Embryonic facial prominence (tissue), 1 donor: ENCODE results near the gene CBLN2.

Experiments
- DNase-seq: peaks from one replicate; pipeline ENCODE4 v3.0.0-alpha.2; 2016; ENCODE audit errors: extremely low spot score

Gene CBLN2

DNA sequence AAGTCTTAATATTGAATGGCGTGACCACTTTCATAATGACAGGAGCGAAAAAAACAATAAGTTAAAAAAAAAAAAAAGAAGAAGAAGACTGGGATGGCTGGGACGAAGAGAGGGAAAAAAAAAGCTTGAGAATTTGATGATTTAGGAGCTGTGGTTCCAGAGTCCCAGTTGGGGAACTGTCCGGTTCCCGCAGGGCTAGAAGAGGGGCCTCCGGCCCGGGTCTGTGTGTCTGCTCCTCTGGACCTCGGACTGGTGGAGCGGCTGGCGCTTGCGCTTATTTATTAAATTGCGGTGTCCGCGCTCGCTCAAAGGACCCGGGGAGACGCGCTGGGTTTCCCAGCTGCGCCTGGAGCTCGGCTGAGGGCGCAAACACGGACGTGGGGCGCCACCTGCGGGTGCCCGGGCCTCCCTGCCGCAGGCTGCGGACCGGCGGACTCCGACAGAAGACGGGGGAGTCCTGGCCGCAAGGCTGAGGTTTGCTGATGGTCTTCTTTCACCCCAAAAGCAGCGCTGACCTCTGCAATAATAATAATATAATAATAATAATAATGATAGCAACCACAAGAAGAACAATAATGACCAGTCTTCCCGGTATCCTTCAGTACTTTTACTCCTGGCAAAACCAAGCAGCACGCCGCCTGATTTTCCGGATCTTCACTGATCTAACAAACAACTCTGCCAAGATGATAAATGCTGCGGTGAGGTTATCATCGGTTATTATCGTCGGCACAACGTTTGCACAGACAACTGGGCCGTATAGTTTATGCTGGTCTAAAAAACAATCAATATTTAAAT, at the start of gene CBLN2:
Gene CBLN2, minus strand, starts transcription at position 251 of the 795 bp plus-strand sequence. CDS start 2,182 bp downstream, outside the sequence.
- no peak for DNase-seq

DNA sequence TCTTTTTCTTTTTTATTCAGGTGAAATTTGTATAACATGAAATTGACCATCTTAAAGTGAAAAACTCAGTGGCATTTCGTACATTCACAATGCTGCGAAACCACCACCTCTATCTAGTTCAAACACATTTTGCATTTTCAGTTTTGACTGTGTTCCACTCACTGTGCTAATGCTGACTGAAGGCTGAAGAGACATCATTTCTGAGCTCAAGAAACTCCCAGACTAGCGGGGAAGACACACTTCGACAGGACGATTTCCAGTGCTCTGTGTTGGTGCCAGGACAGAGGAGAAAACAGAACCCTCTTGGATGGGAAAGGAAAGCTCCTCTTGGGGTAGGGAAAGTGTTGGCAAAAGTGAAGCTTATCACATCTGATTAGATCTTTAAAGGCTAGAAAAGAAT, 44.2 kb upstream of the CBLN2 start:
- no peak for DNase-seq

DNA sequence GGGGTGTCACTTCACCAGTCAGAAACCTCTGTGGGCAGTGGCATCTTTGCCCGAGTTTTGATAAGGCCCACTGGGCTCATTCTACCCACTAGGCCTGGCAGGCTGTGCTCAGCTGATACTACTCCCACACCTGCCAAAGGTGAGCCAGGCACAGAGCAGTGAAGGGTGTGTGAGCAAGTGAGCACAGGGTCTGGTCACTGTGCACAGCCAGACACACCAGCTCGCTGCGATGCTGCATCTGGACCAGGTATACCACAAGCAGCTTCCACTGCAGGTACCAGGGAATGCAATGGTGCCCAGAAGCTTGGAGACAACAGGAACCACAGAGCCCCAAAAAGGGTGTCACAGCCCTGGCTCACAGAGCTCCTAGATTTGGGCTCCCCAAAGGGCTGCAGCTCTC, 40.6 kb upstream of the CBLN2 start:
- DNase-seq: no peak

DNA sequence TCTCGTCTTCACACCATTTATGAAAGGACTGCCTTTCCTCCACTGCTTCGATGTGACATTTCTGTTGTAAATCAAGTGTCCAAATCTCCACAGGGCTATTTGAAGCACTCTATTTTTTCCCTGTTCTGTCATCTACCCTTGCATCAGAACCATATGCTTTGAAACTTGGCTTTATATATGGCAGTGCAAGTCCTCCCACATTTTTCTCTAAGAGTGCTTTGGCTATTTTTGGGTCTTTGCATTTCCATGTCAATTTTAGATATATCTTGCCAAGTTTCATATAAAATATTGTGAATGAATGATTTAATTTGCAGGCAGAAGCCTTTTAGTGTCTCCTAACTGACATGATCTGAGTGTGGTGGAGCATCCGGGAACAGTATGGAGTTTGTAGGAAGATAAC, 37.8 kb upstream of the CBLN2 start:
- DNase-seq: no peak

DNA sequence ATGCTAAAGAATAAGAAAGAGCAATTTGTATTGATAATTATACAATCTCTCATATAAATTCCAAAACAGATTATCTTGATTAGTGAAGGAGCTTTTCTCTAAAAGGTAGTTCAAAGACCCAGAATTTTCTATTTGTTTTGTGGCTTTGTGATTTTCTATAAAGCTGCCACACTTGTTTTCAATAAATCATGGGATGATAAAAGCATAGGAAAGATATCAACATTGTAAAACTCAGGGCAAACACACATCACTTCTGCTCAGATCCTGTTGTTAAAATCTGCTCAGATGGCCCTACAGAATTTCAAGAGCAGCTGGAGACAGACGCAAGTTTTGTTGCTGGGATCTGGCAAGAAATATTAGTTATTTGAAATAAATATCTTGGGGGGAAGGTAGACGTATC, 28.8 kb upstream of the CBLN2 start:
- DNase-seq: no peak

DNA sequence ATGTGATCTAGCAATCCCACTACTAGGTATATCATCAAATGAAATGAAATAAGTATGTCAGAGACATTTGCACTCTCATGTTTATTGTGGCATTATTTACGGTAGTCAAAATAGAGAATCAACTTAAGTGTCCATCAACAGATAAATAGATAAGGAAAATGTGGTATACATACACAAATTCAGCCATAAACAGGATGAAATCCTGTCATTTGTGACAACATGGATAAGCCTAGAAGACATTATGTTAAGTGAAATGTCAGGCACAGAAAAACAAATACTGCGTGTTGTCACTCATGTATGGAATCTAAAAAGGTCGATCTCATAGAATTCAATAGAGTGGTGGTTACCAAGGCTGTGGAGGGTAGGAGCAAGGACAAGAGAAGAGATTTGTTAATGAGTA, 22.1 kb upstream of the CBLN2 start:
- DNase-seq: no peak

DNA sequence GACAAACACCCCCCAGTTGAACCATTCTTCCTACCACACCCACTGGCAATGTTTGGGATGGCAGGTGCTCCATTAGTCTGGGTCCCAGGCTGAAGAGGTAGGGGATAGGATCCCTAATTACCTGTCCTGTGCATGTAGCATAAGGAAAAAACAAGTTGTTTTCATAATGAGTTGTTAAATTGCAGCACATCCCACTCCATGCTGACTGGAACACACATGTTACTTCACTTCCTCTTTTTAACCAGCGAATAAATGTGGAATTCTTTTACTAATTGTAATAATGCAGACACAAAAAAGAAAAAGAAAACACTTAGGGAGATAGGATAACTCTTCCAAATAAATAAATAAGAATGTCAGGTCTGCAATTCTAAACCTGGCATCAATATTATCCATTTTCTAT, 11.8 kb upstream of the CBLN2 start:
- DNase-seq: no peak

DNA sequence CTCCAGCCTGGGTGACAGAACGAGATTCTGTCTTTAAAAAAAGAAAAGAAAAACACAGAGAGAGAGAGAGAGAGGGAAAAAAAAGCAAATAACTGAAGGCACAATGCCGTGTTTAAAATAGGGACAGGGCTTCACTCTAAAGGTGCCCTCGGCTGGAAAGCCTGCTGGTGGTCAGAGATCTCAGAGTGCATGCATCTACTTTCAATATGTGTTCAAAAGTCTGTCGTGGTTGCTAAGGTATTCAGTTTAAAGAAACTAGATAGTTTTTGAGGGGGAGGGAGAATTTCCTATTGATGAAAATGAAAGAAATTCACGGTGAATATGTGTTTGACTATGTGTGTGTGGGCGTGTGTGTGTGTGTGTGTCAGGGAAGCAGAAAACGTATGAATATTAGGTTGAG, 11.0 kb upstream of the CBLN2 start:
- no peak for DNase-seq

DNA sequence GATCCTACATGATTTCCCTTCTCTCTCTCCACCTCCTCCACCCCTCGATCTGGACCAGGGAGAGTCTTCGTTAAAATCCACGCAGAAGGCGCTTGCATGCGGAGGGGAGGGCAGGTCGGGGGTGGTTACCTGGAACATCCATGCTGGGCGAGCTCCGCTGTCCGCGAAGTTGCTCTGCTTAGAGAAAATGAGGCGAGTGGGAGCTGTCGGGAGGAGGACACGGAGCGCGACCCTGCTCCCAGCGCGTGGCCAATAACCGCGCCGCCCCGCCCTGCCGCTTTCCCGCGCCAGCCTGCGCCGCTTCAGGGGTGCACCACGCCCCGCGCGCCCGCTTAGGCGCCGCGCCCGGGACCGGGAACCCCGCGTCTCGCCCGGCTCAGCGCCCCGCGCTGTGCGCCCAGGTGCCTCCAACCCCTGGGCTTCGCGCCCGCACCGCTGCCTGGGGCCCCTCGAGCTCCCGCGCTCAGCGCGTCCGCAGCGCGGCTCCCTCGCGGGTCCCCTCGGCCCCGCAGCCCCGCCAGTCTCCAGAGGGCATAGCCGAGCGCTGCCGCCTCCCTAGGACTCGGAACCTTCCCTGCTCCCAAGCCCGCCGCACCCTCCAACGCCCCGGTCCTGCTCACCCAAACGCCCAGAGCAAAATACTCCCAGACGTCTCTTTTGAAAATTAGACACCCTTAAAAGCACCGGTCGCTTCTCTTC, 636 bp downstream of the CBLN2 start:
- DNase-seq: no peak

DNA sequence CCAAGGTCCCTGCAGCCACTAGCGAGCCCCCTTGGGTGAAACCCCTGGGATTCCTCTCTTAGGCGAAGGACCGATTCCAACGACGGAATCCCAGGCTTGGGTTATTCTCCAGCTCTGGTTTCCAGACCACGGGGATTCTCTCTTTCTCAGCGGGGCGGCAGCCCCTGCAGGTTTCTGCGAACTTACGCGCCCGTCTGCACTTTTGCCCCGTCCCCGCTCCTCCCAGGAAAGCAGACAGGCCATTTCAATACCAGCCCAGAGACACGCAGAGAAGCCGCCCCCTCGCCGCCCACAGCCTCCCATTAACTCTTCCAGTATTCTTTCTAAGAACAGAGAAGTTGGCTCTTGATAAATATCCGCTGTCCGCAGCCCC, 1.2 kb downstream of the CBLN2 start:
- no peak for DNase-seq

DNA sequence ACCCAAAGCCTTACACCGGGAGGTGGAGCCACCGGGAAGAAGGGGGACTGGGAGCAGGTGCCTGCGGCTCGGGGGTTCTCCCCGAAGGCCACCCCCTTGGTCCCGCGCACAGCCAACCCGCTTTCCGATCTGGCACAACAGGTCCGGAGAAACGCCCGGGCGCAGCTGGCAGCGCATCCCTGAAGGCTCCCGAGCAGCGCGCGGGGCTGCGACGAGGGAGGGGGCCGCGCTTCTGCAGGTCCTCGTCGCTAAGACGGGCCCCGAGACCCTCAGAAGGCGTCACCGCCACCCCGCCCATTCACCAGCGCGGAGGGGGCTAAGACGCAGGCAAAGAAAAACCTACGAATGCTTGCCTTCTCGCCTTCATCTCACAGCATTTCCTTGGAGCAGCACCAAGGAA, 1.8 kb downstream of the CBLN2 start:
- no peak for DNase-seq

DNA sequence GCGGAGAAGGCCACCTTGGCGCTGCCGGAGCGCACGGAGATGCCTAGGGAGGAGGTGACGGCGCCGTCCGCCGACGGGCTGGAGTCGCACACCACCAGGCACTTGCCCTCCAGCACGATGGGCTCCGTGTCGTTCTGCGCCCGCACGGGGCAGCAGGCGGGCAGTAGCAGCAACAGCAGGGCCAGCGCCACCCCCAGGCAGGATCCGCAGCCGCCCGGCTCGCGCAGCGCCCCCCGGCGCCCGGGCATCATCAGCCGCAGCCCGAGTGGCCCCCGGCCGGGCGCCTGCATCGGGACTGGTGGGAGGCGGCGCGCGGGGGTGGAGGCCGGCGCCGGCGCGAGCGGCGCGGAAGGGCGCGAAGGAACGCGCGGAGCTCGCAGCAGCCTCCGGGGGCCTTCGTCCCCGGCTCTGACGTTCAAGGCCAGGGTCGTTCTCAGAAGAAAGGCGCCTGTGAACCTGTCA, 2.2 kb downstream of the CBLN2 start:
- no peak for DNase-seq

DNA sequence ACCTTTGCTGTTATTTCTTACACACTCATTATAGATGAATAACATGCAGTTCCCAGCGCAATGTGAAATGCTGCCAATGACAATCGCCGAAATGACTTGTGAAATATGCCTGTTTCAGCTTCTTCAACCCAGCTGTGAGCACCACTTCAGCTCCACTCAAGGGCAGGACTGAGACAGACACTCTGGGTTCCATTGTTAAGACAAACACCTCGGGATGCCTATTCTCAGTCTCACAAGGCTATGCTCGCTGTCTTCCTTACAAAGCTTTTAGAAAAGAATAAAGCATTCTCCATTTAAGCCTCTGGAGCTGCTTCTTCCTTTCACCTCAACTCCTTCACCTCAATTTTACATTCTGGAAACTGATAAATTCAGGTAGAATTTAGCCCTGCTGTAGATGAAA, 4.2 kb downstream of the CBLN2 start:
- no peak for DNase-seq

DNA sequence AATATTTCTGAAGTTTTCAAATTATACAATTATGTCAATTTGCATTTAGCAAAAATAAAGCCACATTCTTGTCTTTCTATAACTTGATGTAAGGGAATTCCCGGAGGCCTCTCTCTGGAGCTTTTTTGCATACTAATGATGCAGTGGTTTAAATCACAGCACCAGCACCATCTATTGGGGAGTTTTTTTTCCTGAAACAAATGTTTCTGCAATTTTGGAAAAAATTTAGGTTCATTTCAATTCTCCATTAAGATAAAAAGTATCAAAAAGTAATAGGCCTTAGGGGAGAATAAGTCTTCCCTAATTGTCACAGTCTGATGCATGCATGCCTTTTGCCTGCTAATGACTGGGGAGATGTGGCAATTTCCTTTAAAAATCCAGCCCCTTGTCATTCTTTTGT, 13.5 kb downstream of the CBLN2 start:
- DNase-seq: no peak

DNA sequence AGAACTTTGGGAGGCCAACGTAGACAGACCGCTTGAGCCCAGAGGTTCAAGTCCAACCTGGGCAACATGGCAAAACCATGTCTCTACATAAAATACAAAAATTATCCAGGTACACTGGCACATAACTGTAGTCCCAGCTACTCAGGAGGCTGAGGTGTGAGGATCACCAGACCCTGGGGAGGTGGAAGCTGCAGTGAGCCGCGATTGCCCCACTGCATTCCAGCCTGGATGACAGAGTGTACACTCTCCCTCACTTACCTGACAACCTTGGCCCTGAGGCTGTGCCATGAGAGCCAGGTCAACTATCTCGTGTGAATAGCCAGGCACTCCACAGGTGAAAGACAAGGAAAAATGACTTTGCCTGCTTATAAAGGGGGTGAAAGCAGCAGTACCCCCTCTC, 39.3 kb downstream of the CBLN2 start:
- DNase-seq: no peak

DNA sequence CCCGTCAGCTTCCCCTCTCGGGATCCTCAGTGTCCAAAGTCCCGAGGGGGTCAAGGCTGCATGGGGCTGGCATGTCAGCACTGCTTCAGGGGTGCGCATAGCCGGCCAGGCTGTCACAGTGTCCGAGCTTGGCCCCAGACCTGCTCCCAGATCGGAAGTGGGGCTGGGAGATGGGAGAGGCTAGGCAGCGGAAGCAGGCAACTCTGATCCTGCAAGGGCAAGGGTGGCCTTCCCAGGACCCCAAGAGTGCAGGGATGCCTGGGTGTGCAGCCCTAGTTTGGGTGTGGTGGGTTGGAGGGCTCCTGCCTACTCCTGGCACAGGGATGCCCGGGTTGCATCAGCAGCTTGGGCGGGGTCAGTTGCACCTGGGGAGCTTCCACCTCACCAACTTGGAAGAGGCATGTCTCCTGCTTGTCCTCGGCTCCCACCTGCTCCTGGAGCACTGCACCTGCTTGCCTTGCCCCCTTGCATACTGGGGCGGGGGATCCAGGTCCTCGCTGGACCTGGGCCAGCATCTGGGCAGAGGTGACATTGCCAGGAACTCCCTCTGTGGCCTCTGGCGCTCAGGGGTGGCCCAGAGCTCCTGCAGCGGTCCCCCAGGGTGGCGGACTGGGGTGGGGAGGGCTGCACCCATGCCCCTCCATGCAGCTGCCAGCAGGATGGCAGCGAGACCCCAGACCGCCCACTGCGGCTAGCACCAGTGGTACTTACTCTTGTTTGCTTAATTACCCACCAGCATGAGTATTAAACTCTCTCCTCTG, 41.3 kb downstream of the CBLN2 start:
- DNase-seq: no peak

DNA sequence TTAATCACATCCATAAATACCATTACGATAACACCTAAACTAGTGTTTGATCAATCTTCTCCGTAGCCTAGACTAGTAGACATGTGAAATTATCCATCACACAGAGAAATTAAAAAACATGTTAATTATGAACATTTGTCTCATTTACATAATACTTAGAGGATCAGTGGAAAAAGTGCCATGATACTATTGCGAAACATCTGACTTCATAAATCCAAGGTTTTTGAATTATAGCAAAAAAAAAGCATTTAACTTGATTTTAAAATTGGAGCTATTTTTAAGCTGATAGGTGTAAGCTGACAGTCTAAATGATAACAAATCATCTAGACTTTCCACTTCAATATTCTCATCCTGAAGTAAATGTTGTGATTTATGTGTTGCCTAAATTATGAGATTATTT, 51.6 kb downstream of the CBLN2 start:
- no peak for DNase-seq
